Prostate gland (tissue), 2 donors: ENCODE data around the gene RBFOX2. TPM values are rescaled to one million over a fixed set of nuclear protein-coding genes. Genes with fewer than 3 reads are reported as not detected.

Experiments used
- DNase-seq: peaks from one replicate; pipeline ENCODE4 v3.0.0-alpha.2; 2019; ENCODE audit warnings: low spot score
- H3K27ac ChIP-seq, 2 donors: fragments of 200-600 bp; sonication (generic); 2 replicates each; pipeline ENCODE4 v1.5.1; 2017 to 2019
- H3K27me3 ChIP-seq: fragments of 200-600 bp; sonication (generic); replicated peaks from 2 replicates; pipeline ENCODE4 v1.5.1; 2019; ENCODE audit not compliant: insufficient read depth
- H3K36me3 ChIP-seq, 2 donors: fragments of 200-600 bp; sonication (generic); 1 replicate in 1 of 2; 2 replicates in 1 of 2; pipeline versions ENCODE4 v1.5.1 to v1.8.1; 2017 to 2019
- H3K4me1 ChIP-seq: fragments of 200-600 bp; sonication (generic); replicated peaks from 2 replicates; pipeline ENCODE4 v1.5.1; 2019
- H3K4me3 ChIP-seq, 2 donors: fragments of 200-600 bp; sonication (generic); 2 replicates each; pipeline ENCODE4 v1.5.1; 2017 to 2019
- H3K9me3 ChIP-seq: fragments of 200-600 bp; sonication (generic); 2 replicates; pipeline ENCODE4 v1.5.1; 2017
- CTCF ChIP-seq, 4 experiments: fragments of 200-600 bp in 2 of 4; fragments of 450-650 bp in 2 of 4; sonication (generic) in 2 of 4; IDR thresholded peaks; 1 replicate in 3 of 4; 2 replicates in 1 of 4; pipeline ENCODE4 v1.5.1; 2016 to 2019; ENCODE audit warnings: antibody characterized with exemption in 4 of 4, mild to moderate bottlenecking in 2 of 4, moderate library complexity in 2 of 4
- POLR2A ChIP-seq: fragments of 450-650 bp; IDR thresholded peaks from one replicate; pipeline ENCODE4 v1.6.1; 2016; ENCODE audit warnings: antibody characterized with exemption, mild to moderate bottlenecking
- POLR2AphosphoS5 ChIP-seq: sonication (generic); formaldehyde crosslinking; IDR thresholded peaks from one replicate; pipeline ENCODE4 v1.6.1; 2017; ENCODE audit warnings: antibody characterized with exemption
- WGBS: methylation state at CpG from one replicate; pipeline ENCODE4 v1.1.5; 2018; 5-methylcytosine and 5-hydroxymethylcytosine counted together
- intact Hi-C: fragments of 100-400 bp; cut with DNase I; formaldehyde crosslinking; loops from one replicate; pipeline ENCODE4 v1.14.2; 2022
- total RNA-seq, 2 donors: library from RNA; depleted of rRNA; stranded (reverse); fragments of >200 nt; gene quantifications; one replicate each; pipeline ENCODE4 v1.1.0, GENCODE V29; 2016

The RBFOX2 gene
- total RNA-seq, 2 donors from 2014 or later: 59.8 to 79.4 TPM

GRCh38 chr22:35870517-35871293 lies 157.9 kb downstream of the RBFOX2 start:
- Histone ChIP-seq H3K27ac (no peak overlapping the region), H3K4me1 (no peaks in the 10 kb centered on the region), H3K36me3 (no peaks in the 10 kb centered on the region), H3K27me3 (no peaks in the 10 kb centered on the region), H3K4me3 (no peak overlapping the region), H3K9me3 (no peaks in the 10 kb centered on the region)
- DNase-seq: no peak
- 79% methylated on average over 3 of the region's 3 CpGs for WGBS
- intact Hi-C loops: no loop called here
- TF ChIP-seq POLR2AphosphoS5: no peak
- no peak for TF ChIP-seq POLR2A

GRCh38 chr22:35868938-35869337 lies 159.7 kb downstream of the RBFOX2 start:
- Histone ChIP-seq H3K27ac (no peak overlapping the region), H3K27me3 (no peaks in the 10 kb centered on the region)

GRCh38 chr22:35866651-35867050 lies 162.0 kb downstream of the RBFOX2 start:
- Histone ChIP-seq H3K27me3 (no peaks in the 10 kb centered on the region), H3K4me3 (no peak overlapping the region), H3K4me1 (no peaks in the 10 kb centered on the region), H3K9me3 (no peaks in the 10 kb centered on the region), H3K36me3 (no peaks in the 10 kb centered on the region), H3K27ac (no peak overlapping the region)
- TF ChIP-seq POLR2AphosphoS5: no peak
- intact Hi-C loops: no loop called here
- 75% methylated on average over 3 of the region's 3 CpGs for WGBS
- DNase-seq: no peak

More at GRCh38 chr22:35868938-35869337, 159.7 kb downstream of the RBFOX2 start:
- no peaks in the 10 kb centered on the region for H3K36me3 ChIP-seq
- H3K4me1 ChIP-seq: no peaks in the 10 kb centered on the region
- no peak overlapping the region for H3K4me3 ChIP-seq
- DNase-seq: no peak
- H3K9me3 ChIP-seq: no peaks in the 10 kb centered on the region
- intact Hi-C loops: no loop called here
- TF ChIP-seq POLR2AphosphoS5: no peak
- WGBS: 97% methylated on average over 5 of the region's 5 CpGs

GRCh38 chr22:35864545-35865165 lies 164.0 kb downstream of the RBFOX2 start:
- Histone ChIP-seq H3K4me3 (no peak overlapping the region), H3K4me1 (no peaks in the 10 kb centered on the region), H3K27ac (no peak overlapping the region), H3K36me3 (no peaks in the 10 kb centered on the region), H3K9me3 (no peaks in the 10 kb centered on the region), H3K27me3 (no peaks in the 10 kb centered on the region)
- DNase-seq: no peak
- no peak for TF ChIP-seq POLR2AphosphoS5
- intact Hi-C loops: no loop called here

GRCh38 chr22:35863432-35863831 lies 165.2 kb downstream of the RBFOX2 start:
- no peak for DNase-seq
- no peaks in the 10 kb centered on the region for H3K27me3 ChIP-seq
- no peak overlapping the region for H3K4me3 ChIP-seq
- no peak overlapping the region for H3K27ac ChIP-seq
- WGBS: 71% methylated on average over 5 of the region's 5 CpGs
- no peaks in the 10 kb centered on the region for H3K4me1 ChIP-seq
- intact Hi-C loops: no loop called here
- no peaks in the 10 kb centered on the region for H3K36me3 ChIP-seq
- TF ChIP-seq POLR2AphosphoS5 (no peak), CTCF (IDR thresholded peaks at IDR 0.05) (no peak), POLR2A (no peak)
- H3K9me3 ChIP-seq: no peaks in the 10 kb centered on the region

- Histone ChIP-seq H3K9me3 (no peaks in the 10 kb centered on the region), H3K4me3 (no peak overlapping the region), H3K36me3 (no peaks in the 10 kb centered on the region), H3K27me3 (no peaks in the 10 kb centered on the region), H3K4me1 (no peaks in the 10 kb centered on the region), H3K27ac (no peak overlapping the region)
- 90% methylated on average over 7 of the region's 7 CpGs for whole genome bisulfite sequencing
- intact Hi-C loops: no loop called here
- no peak for DNase-seq
- TF ChIP-seq POLR2AphosphoS5: no peak
- TF ChIP-seq CTCF (IDR thresholded peaks at IDR 0.05): no peak
- no peak for TF ChIP-seq POLR2A
Measured at GRCh38 chr22:35862697-35863096, 165.9 kb downstream of the RBFOX2 start.

- no peaks in the 10 kb centered on the region for H3K36me3 ChIP-seq
- no peak for DNase-seq
- H3K27me3 ChIP-seq: no peaks in the 10 kb centered on the region
- WGBS: 88% methylated on average over 4 of the region's 4 CpGs
- no peaks in the 10 kb centered on the region for H3K4me1 ChIP-seq
- no peak overlapping the region for H3K4me3 ChIP-seq
- H3K9me3 ChIP-seq: no peaks in the 10 kb centered on the region
- H3K27ac ChIP-seq: no peak overlapping the region
- intact Hi-C loops: no loop called here
- TF ChIP-seq POLR2A: no peak
Measured at GRCh38 chr22:35861451-35861850, 167.2 kb downstream of the RBFOX2 start.
